Stimulated activated CD4-positive, alpha-beta T cell treated with anti-CD3 and anti-CD28 coated beads, Interleukin-1b, Interleukin-23, amount 100 ng/mL, for 1 hour (primary cell): ENCODE measurements around the gene FDCSP.
"Not testable (repeated sequence)": the region's sequence is repeated elsewhere in the genome, so short reads cannot be mapped to it uniquely, and the experiment has no call there.

Experiments used
- DNase-seq, 2 donors: peaks; one replicate each; pipeline ENCODE4 v3.0.0-alpha.2; 2020; ENCODE audit warnings: low read depth in 2 of 2

Gene FDCSP

GRCh38 chr4:70225824-70226223, at the start of gene FDCSP:
FDCSP (plus strand) TSS chr4:70226124; CDS start chr4:70231195, 5,071 bp downstream.
- DNase-seq = no peak

GRCh38 chr4:70177090-70177489, 48.8 kb upstream of the FDCSP start:
- DNase-seq = no peak

- no peak for DNase-seq
Observed at GRCh38 chr4:70178075-70178660, 47.8 kb upstream of the FDCSP start.

- no peak for DNase-seq
Observed at GRCh38 chr4:70179811-70180210, 46.1 kb upstream of the FDCSP start.

GRCh38 chr4:70181864-70182263, 44.1 kb upstream of the FDCSP start:
- DNase-seq = no peak

- DNase-seq = no peak
Observed at GRCh38 chr4:70182517-70183167, 43.3 kb upstream of the FDCSP start.

GRCh38 chr4:70183168-70183939, 42.6 kb upstream of the FDCSP start:
- DNase-seq = no peak

- no peak for DNase-seq
Observed at GRCh38 chr4:70183940-70184246, 42.0 kb upstream of the FDCSP start.

- no peak for DNase-seq
Observed at GRCh38 chr4:70187216-70187615, 38.7 kb upstream of the FDCSP start.

- no peak for DNase-seq
Observed at GRCh38 chr4:70190579-70190978, 35.3 kb upstream of the FDCSP start.

- no peak for DNase-seq
Observed at GRCh38 chr4:70191647-70192046, 34.3 kb upstream of the FDCSP start.

GRCh38 chr4:70192895-70193294, 33.0 kb upstream of the FDCSP start:
- no peak for DNase-seq

- no peak for DNase-seq
Observed at GRCh38 chr4:70195425-70195824, 30.5 kb upstream of the FDCSP start, which contains the start of gene ODAM. ODAM (plus strand) TSS chr4:70195725; CDS start chr4:70196544, 819 bp downstream.

- DNase-seq = no peak
Observed at GRCh38 chr4:70196857-70197256, 29.1 kb upstream of the FDCSP start.

GRCh38 chr4:70197842-70198241, 28.1 kb upstream of the FDCSP start:
- DNase-seq = no peak

GRCh38 chr4:70203601-70204000, 22.3 kb upstream of the FDCSP start:
- DNase-seq = no peak

- DNase-seq = not testable (repeated sequence)
Observed at GRCh38 chr4:70212752-70213151, 13.2 kb upstream of the FDCSP start.

- not testable (repeated sequence) for DNase-seq
Observed at GRCh38 chr4:70216109-70216508, 9.8 kb upstream of the FDCSP start.

- DNase-seq = not testable (repeated sequence)
Observed at GRCh38 chr4:70216550-70216949, 9.4 kb upstream of the FDCSP start.

- not testable (repeated sequence) for DNase-seq
Observed at GRCh38 chr4:70221389-70221788, 4.5 kb upstream of the FDCSP start.

GRCh38 chr4:70221818-70222217, 4.1 kb upstream of the FDCSP start:
- DNase-seq = not testable (repeated sequence)

- DNase-seq = no peak
Observed at GRCh38 chr4:70236125-70236524, 10.2 kb downstream of the FDCSP start.
